Vagina (tissue), 2 donors: ENCODE results near the gene HSDL1. TPM values are rescaled to one million over a fixed set of nuclear protein-coding genes. Genes with fewer than 3 reads are reported as not detected.

ENCODE experiments used
- DNase-seq, 2 donors: peaks; one replicate each; pipeline ENCODE4 v3.0.0-alpha.2; 2017; ENCODE audit errors: extremely low spot score in 2 of 2
- H3K27ac ChIP-seq: fragments of 200-600 bp; sonication (generic); one replicate; pipeline ENCODE4 v1.5.1; 2019
- H3K27me3 ChIP-seq: fragments of 200-600 bp; sonication (generic); one replicate; pipeline ENCODE4 v1.5.1; 2019
- H3K36me3 ChIP-seq, 2 donors: fragments of 200-600 bp; sonication (generic); one replicate each; pipeline ENCODE4 v1.5.1; 2017 to 2019
- H3K4me1 ChIP-seq: fragments of 200-600 bp; sonication (generic); one replicate; pipeline ENCODE4 v1.5.1; 2019
- H3K4me3 ChIP-seq, 2 donors: fragments of 200-600 bp; sonication (generic); 1 replicate in 1 of 2; 2 replicates in 1 of 2; pipeline ENCODE4 v1.5.1; 2016 to 2019
- H3K9me3 ChIP-seq: fragments of 200-600 bp; sonication (generic); one replicate; pipeline ENCODE4 v1.5.1; 2019
- CTCF ChIP-seq, 3 experiments: fragments of 450-650 bp in 2 of 3; fragments of 200-600 bp in 1 of 3; sonication (generic) in 1 of 3; IDR thresholded peaks; one replicate each; pipeline ENCODE4 v1.5.1; 2017 to 2019; ENCODE audit warnings: antibody characterized with exemption in 3 of 3, mild to moderate bottlenecking in 2 of 3, moderate library complexity in 2 of 3
- POLR2A ChIP-seq, 2 donors: fragments of 450-650 bp; IDR thresholded peaks; one replicate each; pipeline ENCODE4 v1.6.1; 2017; ENCODE audit warnings: antibody characterized with exemption in 2 of 2, mild to moderate bottlenecking in 2 of 2, moderate library complexity in 2 of 2
- POLR2AphosphoS5 ChIP-seq, 2 donors: sonication (generic); formaldehyde crosslinking; IDR thresholded peaks; one replicate each; pipeline ENCODE4 v1.9.0; 2017; ENCODE audit warnings: antibody characterized with exemption in 2 of 2, mild to moderate bottlenecking in 2 of 2, low read depth in 1 of 2; ENCODE audit not compliant: insufficient read depth in 1 of 2
- intact Hi-C: fragments of 100-400 bp; cut with DNase I; formaldehyde crosslinking; loops from one replicate; pipeline ENCODE4 v1.15.1; 2023
- total RNA-seq: library from RNA; depleted of rRNA; stranded (reverse); fragments of >200 nt; gene quantifications from one replicate; pipeline ENCODE4 v1.2.3, GENCODE V29; 2016

The HSDL1 gene
- total RNA-seq, 1 donor from 2014 or later, result 16.9 TPM

DNA sequence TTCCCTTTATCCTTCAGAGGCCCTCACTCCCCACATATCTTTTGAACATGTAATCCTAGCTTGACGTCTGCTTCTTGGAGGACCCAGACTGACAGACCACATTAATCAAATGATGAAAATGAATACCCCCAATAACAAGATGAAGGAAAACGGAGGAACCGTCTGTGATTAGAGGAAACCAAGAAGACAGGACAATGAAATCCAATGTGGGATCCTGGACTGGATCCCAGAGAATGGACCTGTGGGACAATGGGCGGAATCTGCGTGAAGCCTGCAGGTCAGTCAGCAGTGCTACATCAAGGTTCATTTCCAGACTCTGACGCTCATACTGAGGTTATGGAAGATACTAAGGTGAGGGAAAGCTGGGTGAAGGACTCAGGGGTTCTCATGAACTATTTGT is 64.2 kb downstream of the HSDL1 start:
- Histone ChIP-seq H3K4me1 (peaks cover 5% of the 10 kb centered on the region), H3K27me3 (no peaks in the 10 kb centered on the region), H3K36me3 (peaks cover 0 to 64% of the 10 kb centered on the region in 2 donors), H3K27ac (no peak overlapping the region), H3K4me3 (no peak overlapping the region), H3K9me3 (no peaks in the 10 kb centered on the region)
- DNase-seq, result no peak
- intact Hi-C loops, result loop anchor here (10.0 kb wide), 1 partner anchor 104 kb away; the partner anchor contains the start of gene TAF1C
- TF ChIP-seq POLR2A (IDR thresholded peaks at IDR 0.05) (no peak), CTCF (IDR thresholded peaks at IDR 0.05) (no peak), POLR2AphosphoS5 (IDR thresholded peaks at IDR 0.05; ENCODE audit: insufficient read depth in 1 of 2, low read depth in 1 of 2) (no peak)

GRCh38 chr16:84080378-84080777 is 64.6 kb downstream of the HSDL1 start:
- TF ChIP-seq POLR2AphosphoS5 (IDR thresholded peaks at IDR 0.05; ENCODE audit: insufficient read depth in 1 of 2, low read depth in 1 of 2), result no peak
- TF ChIP-seq CTCF (IDR thresholded peaks at IDR 0.05), result no peak
- no peak for TF ChIP-seq POLR2A (IDR thresholded peaks at IDR 0.05)
- Histone ChIP-seq H3K36me3 (peaks cover 0 to 66% of the 10 kb centered on the region in 2 donors), H3K4me1 (peaks cover 5% of the 10 kb centered on the region), H3K4me3 (no peak overlapping the region), H3K27me3 (no peaks in the 10 kb centered on the region), H3K27ac (no peak overlapping the region), H3K9me3 (no peaks in the 10 kb centered on the region)
- no peak for DNase-seq
- intact Hi-C loops, result loop anchor here (10.0 kb wide), 1 partner anchor 104 kb away; the partner anchor contains the start of gene TAF1C

GRCh38 chr16:84079664-84080063 is 65.3 kb downstream of the HSDL1 start:
- DNase-seq, result no peak
- Histone ChIP-seq H3K9me3 (no peaks in the 10 kb centered on the region), H3K27me3 (no peaks in the 10 kb centered on the region), H3K27ac (no peak overlapping the region), H3K36me3 (peaks cover 0 to 73% of the 10 kb centered on the region in 2 donors), H3K4me1 (peaks cover 5% of the 10 kb centered on the region), H3K4me3 (no peak overlapping the region)
- TF ChIP-seq CTCF (IDR thresholded peaks at IDR 0.05) (no peak), POLR2AphosphoS5 (IDR thresholded peaks at IDR 0.05; ENCODE audit: insufficient read depth in 1 of 2, low read depth in 1 of 2) (no peak), POLR2A (IDR thresholded peaks at IDR 0.05) (no peak)
- intact Hi-C loops, result loop anchor here (10.0 kb wide), 1 partner anchor 105 kb away; the partner anchor contains the start of gene TAF1C

DNA sequence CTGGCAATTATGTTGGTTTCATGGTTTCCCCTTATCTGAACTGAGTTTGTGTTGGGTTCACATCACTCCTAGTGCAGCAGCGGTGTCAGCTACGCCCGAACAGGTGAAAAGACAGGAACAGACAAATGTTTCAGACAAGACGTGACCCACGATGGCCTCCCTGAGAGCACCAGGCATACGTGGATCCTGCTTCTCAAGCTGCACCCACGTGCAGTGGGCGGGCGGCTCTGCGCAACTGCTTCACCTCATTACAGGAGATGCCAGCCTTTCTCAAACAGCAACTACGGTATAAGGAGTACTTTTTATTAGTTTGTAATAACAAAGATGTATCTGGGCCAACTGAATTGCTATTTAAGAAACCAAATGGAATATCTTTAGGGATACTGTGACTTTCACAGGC is 69.6 kb downstream of the HSDL1 start:
- intact Hi-C loops, result no loop called here
- H3K36me3 ChIP-seq, result peaks cover 0 to 62% of the 10 kb centered on the region in 2 donors

More for the DNA sequence above, 69.6 kb downstream of the HSDL1 start:
- Histone ChIP-seq H3K27ac (no peak overlapping the region), H3K4me1 (peaks cover 2% of the 10 kb centered on the region), H3K9me3 (no peaks in the 10 kb centered on the region), H3K4me3 (no peak overlapping the region), H3K27me3 (no peaks in the 10 kb centered on the region)
- no peak for DNase-seq
- no peak for TF ChIP-seq POLR2AphosphoS5 (IDR thresholded peaks at IDR 0.05; ENCODE audit: insufficient read depth in 1 of 2, low read depth in 1 of 2)
- no peak for TF ChIP-seq POLR2A (IDR thresholded peaks at IDR 0.05)
- TF ChIP-seq CTCF (IDR thresholded peaks at IDR 0.05), result no peak
